ENCODE results near the gene PSME1. TPM values are rescaled to one million over a fixed set of nuclear protein-coding genes. Genes with fewer than 3 reads are reported as not detected.

The PSME1 gene
- total RNA-seq = 100 to 1,000 TPM; 355 to 401 TPM

- Mint-ChIP-seq H3K27ac (peak within 1 kb of the TSS; percentile 76 to 97), H3K36me3 (peaks cover 31 to 37% of the 10 kb centered on the region in 2 donors), H3K9me3 (no peaks in the 10 kb centered on the region)
- DNase-seq (ENCODE audit: low spot score in 2 of 2) = peak; percentile 92 to 94
- peak; percentile 91 to 96 for ATAC-seq
Observed at GRCh38 chr14:24135834-24136683, at the start of gene PSME1. Gene PSME1, plus strand, starts transcription at chr14:24136194. Its CDS starts 69 bp downstream, at chr14:24136263.

GRCh38 chr14:24087004-24087403 lies 49.0 kb upstream of the PSME1 start:
- Mint-ChIP-seq H3K27ac (no peak overlapping the region), H3K9me3 (no peaks in the 10 kb centered on the region), H3K36me3 (no peaks in the 10 kb centered on the region)
- no peak for ATAC-seq
- no peak for DNase-seq (ENCODE audit: low spot score in 2 of 2)

DNA sequence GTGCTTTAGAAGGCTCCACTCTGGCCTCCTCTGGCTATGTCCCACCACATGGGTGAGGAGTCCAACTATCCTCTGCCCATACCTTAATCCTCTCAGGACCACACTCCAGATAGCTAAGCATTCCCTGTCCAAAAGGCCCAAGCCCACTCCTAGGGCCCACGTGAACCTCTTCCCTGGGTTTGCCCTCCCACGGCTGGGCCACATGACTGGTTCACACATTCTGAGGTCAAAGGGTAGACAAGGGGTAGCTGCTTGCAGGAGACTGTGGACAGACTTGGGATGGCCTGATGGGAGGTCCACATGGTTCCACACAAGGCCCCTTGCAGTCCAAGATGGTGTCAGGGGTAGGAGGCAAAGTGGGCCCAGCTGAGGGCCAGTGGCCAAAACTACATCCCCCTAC lies 47.9 kb upstream of the PSME1 start:
- no peaks in the 10 kb centered on the region for H3K9me3 Mint-ChIP-seq
- DNase-seq (ENCODE audit: low spot score in 2 of 2) = no peak
- no peaks in the 10 kb centered on the region for H3K36me3 Mint-ChIP-seq
- H3K27ac Mint-ChIP-seq = no peak overlapping the region
- ATAC-seq = no peak

DNA sequence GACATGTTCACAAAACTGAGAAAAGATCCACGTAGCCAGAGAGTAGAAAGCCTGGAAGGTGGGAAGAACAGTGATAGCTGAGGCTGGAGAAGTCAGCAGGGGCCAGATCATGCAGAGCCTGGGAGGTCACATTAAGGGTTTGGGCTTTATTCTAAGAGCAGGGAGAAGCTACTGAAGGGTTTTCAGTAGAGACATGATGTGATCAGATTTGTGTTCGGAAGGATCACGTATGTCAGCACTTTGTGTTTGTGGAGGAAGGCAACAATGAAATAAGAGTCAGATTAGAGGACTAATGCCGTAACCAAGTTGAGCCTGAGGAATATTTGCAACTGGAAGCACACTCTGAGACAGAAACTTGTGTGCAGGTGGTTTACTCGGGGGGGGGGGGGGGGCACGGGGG lies 46.1 kb upstream of the PSME1 start:
- DNase-seq (ENCODE audit: low spot score in 2 of 2) (no peak), ATAC-seq (no peak)
- Mint-ChIP-seq H3K36me3 (peaks cover 5 to 6% of the 10 kb centered on the region in 2 donors), H3K27ac (no peak overlapping the region), H3K9me3 (no peaks in the 10 kb centered on the region)

GRCh38 chr14:24092110-24092504 lies 43.9 kb upstream of the PSME1 start:
- no peak for ATAC-seq
- Mint-ChIP-seq H3K9me3 (no peaks in the 10 kb centered on the region), H3K27ac (peak overlapping the region in 1 of 2 donors; percentile 50), H3K36me3 (peaks cover 21 to 24% of the 10 kb centered on the region in 2 donors)
- no peak for DNase-seq (ENCODE audit: low spot score in 2 of 2)

- peak overlapping the region; percentile 72 to 95 for H3K27ac Mint-ChIP-seq
- peaks cover 21 to 24% of the 10 kb centered on the region in 2 donors for H3K36me3 Mint-ChIP-seq
- ATAC-seq (no peak), DNase-seq (ENCODE audit: low spot score in 2 of 2) (no peak)
- H3K9me3 Mint-ChIP-seq = no peaks in the 10 kb centered on the region
Observed at GRCh38 chr14:24092505-24093206, 43.3 kb upstream of the PSME1 start.

GRCh38 chr14:24093207-24093900 lies 42.6 kb upstream of the PSME1 start:
- Mint-ChIP-seq H3K27ac (peak overlapping the region; percentile 72 to 95), H3K9me3 (no peaks in the 10 kb centered on the region), H3K36me3 (peaks cover 21 to 24% of the 10 kb centered on the region in 2 donors)
- ATAC-seq (no peak), DNase-seq (ENCODE audit: low spot score in 2 of 2) (no peak)

DNA sequence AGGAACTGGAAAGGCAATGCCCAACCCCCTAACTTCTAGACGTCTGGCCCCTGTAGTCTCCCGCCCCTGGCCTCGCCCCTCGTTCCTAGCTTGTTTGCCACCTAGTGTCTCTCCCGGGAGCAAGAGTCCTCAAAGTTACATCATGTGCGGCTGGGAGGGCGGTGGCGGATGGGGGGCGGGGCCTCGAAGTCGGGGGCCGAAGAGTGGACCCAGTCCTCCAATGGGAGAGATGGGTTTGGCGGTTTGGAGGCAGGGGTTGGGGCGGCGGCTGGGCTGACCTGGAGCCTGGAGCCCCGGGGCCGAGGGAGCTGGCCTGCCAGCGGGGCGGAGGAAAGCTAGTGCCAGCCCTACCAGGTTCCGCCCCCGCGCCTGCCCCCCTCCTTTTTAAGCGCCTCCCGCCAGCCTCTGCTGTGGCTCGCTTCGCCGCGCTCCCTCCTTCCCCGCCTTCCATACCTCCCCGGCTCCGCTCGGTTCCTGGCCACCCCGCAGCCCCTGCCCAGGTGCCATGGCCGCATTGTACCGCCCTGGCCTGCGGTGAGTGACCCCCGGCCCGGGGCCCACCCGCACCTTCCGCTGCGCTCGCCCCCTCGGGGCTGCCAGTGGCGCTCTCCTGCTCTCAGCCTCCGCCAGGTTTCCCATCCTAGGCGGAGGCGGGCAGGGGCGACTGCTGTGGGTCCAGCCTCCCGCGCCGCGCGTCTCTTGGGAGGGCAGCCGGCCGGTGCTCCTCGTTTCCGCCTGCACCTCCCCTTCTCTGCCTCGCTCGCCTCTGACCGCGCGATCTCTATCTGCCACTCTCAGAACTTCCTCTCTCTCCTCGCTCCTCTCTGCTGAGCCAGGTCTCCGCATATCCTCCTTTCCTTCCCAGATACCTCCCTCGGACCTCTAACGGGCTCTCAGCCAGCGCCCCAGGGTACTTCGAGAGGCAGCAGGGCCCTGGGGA lies 41.8 kb upstream of the PSME1 start, which contains the start of gene PCK2:
Gene PCK2 (plus strand): TSS at position 411 of the 940 bp plus-strand sequence. CDS start 95 bp downstream, at position 506.
- peaks cover 21 to 24% of the 10 kb centered on the region in 2 donors for H3K36me3 Mint-ChIP-seq
- H3K9me3 Mint-ChIP-seq = no peaks in the 10 kb centered on the region
- ATAC-seq (peak; percentile 84 to 89), DNase-seq (ENCODE audit: low spot score in 2 of 2) (peak; percentile 81 to 87)
- peak within 1 kb of the TSS; percentile 95 to 100 for H3K27ac Mint-ChIP-seq

GRCh38 chr14:24094841-24095270 lies 41.1 kb upstream of the PSME1 start:
- Mint-ChIP-seq H3K9me3 (no peaks in the 10 kb centered on the region), H3K27ac (peak overlapping the region; percentile 95 to 100), H3K36me3 (peaks cover 21 to 25% of the 10 kb centered on the region in 2 donors)
- DNase-seq (ENCODE audit: low spot score in 2 of 2) = no peak
- ATAC-seq = no peak

DNA sequence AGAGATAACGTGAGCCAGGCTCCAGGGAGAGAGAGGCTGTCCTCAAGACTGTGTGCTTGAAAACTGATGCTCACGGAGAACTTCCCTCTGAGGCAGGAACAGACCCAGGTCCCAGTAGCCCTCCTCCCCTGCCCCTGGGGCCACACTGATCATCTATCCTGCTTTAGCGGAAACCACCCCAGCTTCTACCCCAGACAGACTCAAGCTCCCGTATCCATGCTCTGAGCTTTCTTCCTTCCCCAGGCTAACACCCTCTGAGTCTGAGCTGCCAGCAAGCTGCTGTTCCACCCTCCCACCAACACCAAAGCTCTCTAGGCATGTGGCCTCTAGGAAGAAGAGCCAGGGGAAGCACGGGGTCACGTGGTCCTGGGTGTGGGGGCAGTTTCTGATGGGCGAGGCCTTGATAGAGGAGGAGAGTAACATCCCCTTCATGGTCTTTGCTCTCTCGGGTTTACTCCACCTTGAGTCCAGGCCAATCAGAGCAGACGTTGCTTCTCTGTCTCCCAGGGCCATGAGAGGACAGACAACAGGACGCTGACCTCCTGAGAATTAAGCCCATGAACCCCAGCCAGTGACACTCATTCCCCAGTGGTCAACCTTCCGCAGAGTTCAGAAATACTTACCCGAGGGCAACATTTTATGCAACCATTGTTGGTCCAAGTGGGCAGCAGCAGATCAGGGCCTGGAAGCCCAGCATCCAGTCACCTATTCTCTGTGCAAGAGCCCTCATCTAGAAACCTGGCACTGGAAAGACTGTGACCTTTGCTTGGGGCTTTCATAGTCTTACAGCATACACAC lies 40.5 kb upstream of the PSME1 start:
- peak overlapping the region; percentile 95 to 100 for H3K27ac Mint-ChIP-seq
- peak; percentile 56 to 74 for DNase-seq (ENCODE audit: low spot score in 2 of 2)
- no peaks in the 10 kb centered on the region for H3K9me3 Mint-ChIP-seq
- peaks cover 21 to 30% of the 10 kb centered on the region in 2 donors for H3K36me3 Mint-ChIP-seq
- ATAC-seq = peak; percentile 39 to 59

GRCh38 chr14:24096545-24097181 lies 39.3 kb upstream of the PSME1 start:
- Mint-ChIP-seq H3K27ac (peak overlapping the region in 1 of 2 donors; percentile 95), H3K36me3 (peaks cover 21 to 30% of the 10 kb centered on the region in 2 donors), H3K9me3 (no peaks in the 10 kb centered on the region)
- no peak for DNase-seq (ENCODE audit: low spot score in 2 of 2)
- no peak for ATAC-seq

- Mint-ChIP-seq H3K27ac (no peak overlapping the region), H3K9me3 (no peaks in the 10 kb centered on the region), H3K36me3 (peaks cover 24 to 34% of the 10 kb centered on the region in 2 donors)
- ATAC-seq (no peak), DNase-seq (ENCODE audit: low spot score in 2 of 2) (no peak)
Observed at GRCh38 chr14:24098229-24098926, 37.6 kb upstream of the PSME1 start.

- Mint-ChIP-seq H3K9me3 (no peaks in the 10 kb centered on the region), H3K27ac (peak overlapping the region in 1 of 2 donors; percentile 9), H3K36me3 (peaks cover 31 to 42% of the 10 kb centered on the region in 2 donors)
- ATAC-seq = no peak
- DNase-seq (ENCODE audit: low spot score in 2 of 2) = no peak
Observed at GRCh38 chr14:24098927-24099813, 36.8 kb upstream of the PSME1 start.

Data from activated naive CD4-positive, alpha-beta T cell treated with anti-CD3 and anti-CD28 coated beads, Interleukin-2, amount 50 U/mL, for 72 hours (primary cell).